GM21529 (cell line): ENCODE measurements around the gene BFSP1.

ENCODE experiments used
- ATAC-seq: cut with Tn5 transposase; IDR thresholded peaks from one replicate; pipeline ENCODE4 v1.9.1; 2021; ENCODE audit not compliant: unreplicated experiment

BFSP1 gene

DNA sequence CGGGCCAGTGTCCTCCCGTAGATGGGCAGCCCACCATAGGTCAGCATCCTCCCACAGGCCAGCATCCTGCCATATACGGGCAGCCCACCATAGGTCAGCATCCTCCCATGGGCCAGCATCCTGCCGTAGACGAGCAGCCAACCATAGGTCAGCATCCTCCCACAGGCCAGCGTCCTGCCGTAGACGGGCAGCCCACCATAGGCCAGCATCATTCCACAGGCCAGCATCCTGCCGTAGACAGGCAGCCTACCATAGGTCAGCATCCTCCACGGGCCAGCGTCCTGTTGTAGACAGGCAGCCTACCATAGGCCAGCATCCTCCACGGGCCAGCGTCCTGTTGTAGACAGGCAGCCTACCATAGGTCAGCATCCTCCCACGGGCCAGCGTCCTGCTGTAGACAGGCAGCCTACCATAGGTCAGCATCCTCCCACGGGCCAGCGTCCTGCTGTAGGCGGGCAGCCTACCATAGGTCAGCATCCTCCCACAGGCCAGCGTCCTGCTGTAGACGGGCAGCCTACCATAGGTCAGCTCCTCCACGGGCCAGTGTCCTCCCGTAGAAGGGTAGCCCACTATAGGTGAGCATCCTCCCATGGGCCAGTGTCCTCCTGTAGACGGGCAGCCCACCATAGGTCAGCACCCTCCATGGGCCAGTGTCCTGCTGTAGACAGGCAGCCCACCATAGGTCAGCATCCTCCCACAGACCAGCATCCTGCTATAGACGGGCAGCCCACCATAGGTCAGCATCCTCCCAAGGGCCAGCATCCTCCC lies 62.9 kb downstream of the BFSP1 start:
- no peak for ATAC-seq

- ATAC-seq, result no peak
Observed at GRCh38 chr20:17467120-17467655, 64.0 kb downstream of the BFSP1 start.

DNA sequence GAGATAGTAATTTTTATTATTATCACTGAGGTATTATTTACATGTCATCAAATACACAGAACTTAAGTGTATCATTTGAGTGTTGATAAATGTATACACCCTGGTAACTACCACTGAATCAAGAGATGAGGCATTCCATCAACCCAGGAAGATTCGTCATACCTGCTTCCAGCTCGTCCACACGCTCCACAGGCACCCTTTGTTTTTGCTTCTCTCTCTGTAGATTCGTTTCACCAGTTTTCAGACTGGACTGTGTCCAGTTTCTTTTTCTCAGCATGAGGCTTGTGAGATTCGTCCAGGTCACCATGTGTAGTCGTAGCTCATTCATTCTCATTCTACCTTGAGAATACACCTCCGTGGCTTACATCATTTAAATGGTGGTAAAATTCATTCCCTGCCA lies 64.5 kb downstream of the BFSP1 start:
- no peak for ATAC-seq

- no peak for ATAC-seq
Observed at GRCh38 chr20:17465236-17465635, 65.9 kb downstream of the BFSP1 start.

DNA sequence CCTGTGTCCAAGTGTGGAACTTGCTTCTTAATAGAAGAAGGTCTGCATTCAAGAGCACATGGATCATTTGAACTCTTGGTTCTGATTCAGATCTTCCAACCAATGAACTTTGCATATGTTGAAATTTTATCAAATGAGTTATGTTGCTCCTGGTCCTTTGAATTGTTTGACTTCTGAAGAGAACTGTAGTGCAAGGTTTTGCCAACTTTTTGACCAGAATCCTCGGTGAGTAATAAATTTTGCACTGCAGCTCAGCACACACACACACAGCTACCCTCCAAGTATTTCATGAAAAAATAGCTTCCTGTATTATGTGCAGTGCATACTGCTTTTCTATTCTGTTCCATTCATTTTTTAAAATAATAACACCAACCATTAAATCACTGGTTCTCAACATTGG lies 67.5 kb downstream of the BFSP1 start:
- ATAC-seq, result no peak

DNA sequence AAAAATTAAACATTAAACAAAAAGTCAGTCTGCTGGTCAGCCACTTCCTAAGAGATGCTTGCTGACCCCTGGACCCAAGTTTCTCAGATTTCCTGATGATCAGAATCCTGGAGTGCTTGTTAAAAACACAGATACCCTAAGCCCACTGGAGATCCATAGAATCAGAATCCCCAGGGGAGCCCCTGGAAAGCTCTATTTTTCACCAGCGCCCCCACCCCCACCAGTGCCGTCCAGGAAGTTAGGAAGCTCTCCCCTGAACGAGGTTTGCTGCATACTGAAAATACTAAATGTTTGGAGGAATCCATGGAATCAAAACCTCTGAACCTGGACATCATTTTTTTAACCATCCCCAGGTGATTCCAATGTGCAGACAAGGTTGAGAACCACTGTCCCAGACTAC lies 69.2 kb downstream of the BFSP1 start:
- ATAC-seq, result no peak

DNA sequence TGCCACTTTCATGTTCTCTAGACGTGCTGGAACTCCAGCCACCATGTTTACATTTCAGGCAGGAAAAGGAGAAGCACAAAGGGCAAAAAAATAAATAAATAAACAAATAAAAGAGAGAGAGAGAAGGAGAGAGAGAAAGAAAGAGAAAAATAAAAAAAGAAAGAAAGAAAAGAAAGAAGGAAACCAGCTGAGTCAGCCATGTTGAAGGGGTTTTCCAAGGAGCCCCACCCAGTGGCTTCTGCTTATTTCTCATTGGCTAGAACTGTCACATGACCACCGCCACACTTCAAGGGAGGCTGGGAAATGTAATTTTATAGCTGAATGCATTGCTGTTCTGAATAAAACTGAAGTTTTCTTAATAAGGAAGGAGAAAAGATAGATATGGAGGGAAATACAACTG lies 71.1 kb downstream of the BFSP1 start:
- no peak for ATAC-seq

GRCh38 chr20:17457588-17458190 lies 73.5 kb downstream of the BFSP1 start:
- ATAC-seq, result no peak

DNA sequence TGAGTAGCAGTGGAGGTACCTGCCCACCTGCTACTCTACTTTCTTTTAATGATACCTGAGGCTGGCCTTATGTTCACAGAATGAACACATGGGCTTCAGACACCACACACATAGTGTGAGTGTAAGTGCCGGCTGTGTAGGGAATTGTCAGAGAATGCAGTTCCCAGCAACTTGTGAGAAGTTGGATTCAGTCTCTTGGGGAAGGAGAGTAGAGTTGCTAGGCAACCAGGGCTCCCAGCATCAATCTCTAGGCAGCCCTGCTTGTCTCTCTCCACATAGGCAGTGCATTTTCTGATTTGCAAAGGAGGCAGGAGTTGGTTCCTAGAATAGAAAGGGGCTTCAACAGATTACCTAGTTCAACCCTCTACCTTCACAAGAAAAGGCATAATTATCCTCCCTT lies 74.1 kb downstream of the BFSP1 start:
- no peak for ATAC-seq

- ATAC-seq, result no peak
Observed at GRCh38 chr20:17456279-17456678, 74.9 kb downstream of the BFSP1 start.

- ATAC-seq, result no peak
Observed at GRCh38 chr20:17453592-17453991, 77.6 kb downstream of the BFSP1 start.

DNA sequence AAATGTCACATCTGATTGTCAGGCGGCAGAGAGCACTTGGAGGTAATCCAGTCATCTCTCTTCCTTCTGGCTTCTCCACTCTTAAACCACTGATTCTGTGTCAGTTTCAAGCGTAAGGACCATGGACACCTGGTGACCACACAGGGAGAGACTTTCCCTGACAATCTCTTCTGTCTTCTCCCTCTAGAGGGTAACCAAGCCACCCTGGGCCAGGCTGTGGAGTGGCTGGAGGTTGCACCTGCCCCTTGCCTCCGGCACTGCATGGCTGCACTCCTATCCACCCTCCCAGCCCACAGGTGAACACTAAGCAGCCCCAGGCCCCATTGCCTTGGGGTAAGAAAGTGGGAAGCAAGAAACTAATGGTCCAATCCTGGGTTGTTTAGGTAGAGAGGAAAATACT lies 78.7 kb downstream of the BFSP1 start:
- no peak for ATAC-seq

DNA sequence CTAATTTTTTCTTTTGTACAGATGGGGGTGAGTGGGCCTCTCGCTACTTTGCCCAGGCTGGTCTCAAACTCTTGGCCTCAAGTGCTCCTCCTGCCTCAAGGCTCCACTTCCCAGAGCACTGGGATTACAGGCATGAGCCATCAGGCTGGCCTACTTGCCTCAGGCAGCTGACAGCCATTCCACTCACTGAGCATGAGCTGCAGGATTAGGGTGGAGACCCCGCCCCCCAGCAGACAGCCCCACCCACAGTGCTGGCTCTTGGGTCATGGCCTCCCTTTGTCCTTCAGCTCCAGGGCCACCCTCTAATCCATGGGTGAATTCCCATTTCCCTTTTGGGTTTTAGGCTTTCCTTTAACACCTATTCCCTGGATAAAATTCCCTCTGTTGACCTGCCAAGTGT lies 82.1 kb downstream of the BFSP1 start:
- ATAC-seq, result no peak

DNA sequence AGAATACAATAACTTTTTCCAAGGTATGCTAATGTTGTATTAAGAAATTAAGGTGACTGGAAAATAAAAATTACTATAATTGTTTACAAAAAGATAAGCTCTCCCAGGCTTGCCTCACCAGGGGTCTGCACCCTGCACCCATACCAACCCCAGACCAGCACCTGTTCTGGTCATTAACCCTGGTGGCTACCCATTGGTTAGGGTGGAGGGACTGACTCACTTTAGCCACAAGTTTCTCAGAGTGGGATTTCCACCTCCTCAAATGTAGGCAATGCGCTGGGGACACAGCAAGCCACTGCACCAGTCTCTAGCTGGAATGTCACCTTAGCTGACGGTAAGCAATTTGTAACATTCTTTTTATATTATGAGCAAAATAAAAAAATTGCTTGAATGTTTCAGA lies 83.1 kb downstream of the BFSP1 start:
- ATAC-seq, result no peak

DNA sequence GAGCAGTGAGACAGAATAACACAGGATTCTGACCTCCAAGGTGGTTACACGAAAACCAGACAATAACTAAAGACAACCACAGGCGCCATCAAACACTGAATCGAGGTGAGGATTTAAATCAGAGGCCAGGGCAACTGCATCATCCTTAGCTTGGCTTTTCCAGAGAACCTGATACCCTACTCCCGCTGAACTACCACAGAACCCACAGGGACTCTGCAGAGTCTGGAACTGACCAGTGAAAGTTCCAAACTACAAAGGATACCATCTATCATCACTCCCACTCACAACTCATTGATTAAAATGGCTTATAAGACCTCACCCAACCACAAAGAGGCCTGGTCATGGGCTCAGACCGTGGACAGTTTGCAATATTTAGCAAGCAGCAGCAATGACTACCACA lies 85.0 kb downstream of the BFSP1 start:
- no peak for ATAC-seq

GRCh38 chr20:17445543-17445942 lies 85.6 kb downstream of the BFSP1 start:
- ATAC-seq, result no peak

DNA sequence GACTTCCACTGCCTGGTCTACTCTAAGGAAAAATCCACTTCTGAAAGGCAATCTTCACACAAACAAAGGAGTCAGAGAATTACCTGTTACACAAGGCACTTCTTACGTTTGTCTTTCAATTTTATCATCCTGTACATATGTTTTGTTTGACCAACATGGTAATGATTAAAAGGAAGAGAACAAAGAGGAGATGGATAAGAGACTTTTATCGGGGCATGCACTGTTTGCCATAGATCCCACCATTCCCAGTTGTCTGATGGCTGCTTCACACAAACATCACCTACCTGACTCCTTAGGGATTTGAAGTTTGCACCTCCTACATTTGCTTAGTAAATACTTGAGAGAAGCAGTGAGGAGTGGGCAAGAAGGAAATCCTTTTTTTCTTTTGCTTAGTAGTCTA lies 87.1 kb downstream of the BFSP1 start:
- ATAC-seq, result no peak
